GM20431 (cell line): ENCODE data around the gene MMP15.

Source experiments
- in situ Hi-C: fragments of 300-500 bp; cut with MseI, MboI; formaldehyde crosslinking; loops from one replicate; pipeline ENCODE4 v1.15.0; 2020; ENCODE audit warnings: low sequenced_read_pairs; ENCODE audit not compliant: unreplicated experiment

MMP15 gene

GRCh38 chr16:58025351-58026138, at the start of gene MMP15:
Gene MMP15, plus strand, starts transcription at chr16:58025754. Its CDS starts 597 bp downstream, at chr16:58026351.
- in situ Hi-C loops, result no loop called here

DNA sequence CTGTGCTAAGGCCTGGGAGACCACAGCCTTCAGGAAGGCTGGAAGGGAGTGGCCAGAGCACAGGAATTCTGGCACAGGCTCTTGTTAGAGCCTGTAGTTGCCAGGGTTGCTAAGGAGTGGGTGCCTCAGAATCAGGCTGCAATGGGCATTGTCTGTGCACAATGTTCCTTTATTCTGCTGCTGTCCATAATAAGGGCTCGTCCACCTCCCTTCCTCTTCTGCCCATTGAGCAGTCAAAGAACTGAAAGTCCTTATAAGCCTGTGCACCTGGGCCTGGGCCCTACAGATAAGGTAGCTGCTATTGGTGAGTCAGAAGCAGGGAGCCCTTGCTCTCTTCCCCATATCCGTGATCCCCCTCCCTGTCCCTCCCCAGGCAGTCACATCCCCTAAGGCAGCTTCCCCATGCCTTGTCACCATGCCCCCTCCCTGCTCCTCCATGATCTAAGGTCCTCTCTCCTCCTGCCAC, 49.2 kb upstream of the MMP15 start:
- in situ Hi-C loops, result loop anchor here (25.0 kb wide), 1 partner anchor 389 kb away; no protein-coding TSS in a partner anchor

- in situ Hi-C loops, result loop anchor here (25.0 kb wide), 1 partner anchor 390 kb away; no protein-coding TSS in a partner anchor
Observed at GRCh38 chr16:57977418-57978069, 48.0 kb upstream of the MMP15 start.

DNA sequence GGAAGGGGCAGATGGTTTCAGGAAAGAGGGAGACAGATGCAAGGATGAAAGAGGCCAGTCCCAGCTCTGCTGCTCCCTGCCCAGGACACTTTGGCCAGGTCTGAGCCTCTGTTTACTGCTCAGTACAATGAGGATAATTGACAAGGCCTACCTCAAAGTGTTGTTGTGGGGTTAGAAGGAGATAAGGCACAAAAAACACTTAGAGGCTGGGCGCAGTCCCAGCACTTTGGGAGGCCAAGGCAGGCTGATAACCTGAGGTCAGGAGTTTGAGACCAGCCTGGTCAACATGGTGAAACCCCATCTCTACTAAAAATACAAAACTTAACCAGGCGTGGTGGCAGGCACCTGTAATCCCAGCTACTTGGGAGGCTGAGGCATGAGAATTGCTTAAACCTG, 47.5 kb upstream of the MMP15 start:
- in situ Hi-C loops, result loop anchor here (25.0 kb wide), 1 partner anchor 391 kb away; no protein-coding TSS in a partner anchor

- in situ Hi-C loops, result loop anchor here (25.0 kb wide), 1 partner anchor 392 kb away; no protein-coding TSS in a partner anchor
Observed at GRCh38 chr16:57979006-57979585, 46.5 kb upstream of the MMP15 start.

DNA sequence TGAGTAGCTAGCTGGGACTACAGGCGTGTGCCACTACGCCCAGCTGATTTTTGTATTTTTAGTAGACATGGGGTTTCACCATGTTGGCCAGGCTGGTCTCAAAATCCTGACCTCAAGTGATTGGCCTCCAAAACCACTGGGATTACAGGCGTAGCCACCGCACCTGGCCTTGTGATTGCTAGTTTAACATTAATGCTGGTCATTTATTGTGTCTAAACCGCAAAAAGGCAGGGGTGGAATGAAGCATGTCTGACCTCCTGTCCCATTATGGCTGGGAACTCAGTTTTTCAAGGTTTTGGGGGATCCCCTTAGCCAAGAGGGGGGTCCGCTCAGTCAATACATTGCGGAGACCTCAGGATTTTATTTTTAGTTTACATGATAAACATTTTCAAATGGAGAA, 43.9 kb upstream of the MMP15 start:
- in situ Hi-C loops, result loop anchor here (25.0 kb wide), 1 partner anchor 394 kb away; no protein-coding TSS in a partner anchor

DNA sequence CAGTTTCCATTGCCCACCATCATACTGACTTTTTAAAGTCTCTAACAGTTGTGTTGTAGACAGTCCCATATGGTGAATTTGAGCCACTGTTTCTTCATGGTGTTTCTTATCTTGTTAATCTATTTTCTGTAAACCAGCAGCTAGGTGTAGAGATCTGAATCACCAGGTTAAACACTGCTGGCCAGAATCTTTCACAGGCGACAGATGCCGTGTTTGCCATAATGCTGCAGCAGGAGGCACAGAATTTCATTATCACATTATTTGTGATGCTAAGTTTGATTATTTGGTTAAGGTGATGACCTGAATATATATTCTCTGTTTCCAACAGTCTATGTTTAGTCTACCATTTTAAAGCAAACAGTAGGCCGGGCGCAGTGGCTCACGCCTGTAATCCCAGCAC, 43.2 kb upstream of the MMP15 start:
- in situ Hi-C loops, result loop anchor here (25.0 kb wide), 1 partner anchor 395 kb away; no protein-coding TSS in a partner anchor

GRCh38 chr16:57984443-57985203, 40.9 kb upstream of the MMP15 start:
- in situ Hi-C loops, result loop anchor here (25.0 kb wide), 1 partner anchor 397 kb away; no protein-coding TSS in a partner anchor

DNA sequence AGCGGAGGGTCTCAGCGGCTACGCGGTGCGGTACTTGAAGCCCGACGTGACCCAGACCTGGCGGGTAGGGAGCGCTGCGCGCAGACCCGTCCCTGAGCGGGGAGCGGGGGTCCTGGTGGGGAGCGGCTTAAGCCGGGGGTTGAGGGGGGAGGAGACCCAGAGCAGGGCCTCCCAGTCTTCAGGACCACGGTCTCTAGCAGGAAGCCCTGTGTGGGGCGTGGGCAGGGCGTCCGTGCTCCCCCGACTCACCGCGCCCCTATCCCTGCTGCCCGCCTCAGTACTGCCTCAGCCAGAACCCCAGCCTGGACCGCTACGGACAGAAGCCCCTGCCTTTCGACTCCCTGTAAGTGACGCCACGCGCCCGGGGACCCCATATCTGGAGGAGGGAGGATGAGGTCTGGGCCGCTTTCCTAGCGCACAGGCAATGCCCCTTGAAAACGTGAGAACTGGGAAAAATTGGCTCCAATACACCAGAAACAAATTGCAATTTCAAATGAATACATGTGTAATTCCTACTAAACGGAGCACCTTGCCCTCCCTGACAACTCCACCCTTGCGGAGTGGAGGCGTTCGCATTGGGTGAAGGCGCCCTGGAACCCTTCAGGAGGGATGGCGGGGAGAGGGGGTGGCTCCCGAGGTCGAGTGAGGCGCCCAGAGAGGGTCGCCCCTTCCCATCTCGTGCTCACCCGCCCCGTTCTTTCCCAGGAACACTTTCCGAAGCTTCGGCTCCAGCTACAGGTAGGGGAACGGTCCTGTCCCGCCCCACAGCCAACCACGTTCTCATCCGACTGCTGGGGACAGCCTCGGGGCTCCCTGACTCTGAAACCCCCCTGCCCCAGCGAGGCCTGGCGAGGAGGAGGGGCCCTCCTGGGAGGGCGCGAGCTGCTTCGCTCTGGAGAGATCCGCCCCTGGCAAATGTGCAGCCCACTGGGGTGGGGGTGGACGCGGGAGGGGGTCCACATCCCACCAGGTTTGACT, 40.1 kb upstream of the MMP15 start:
- in situ Hi-C loops, result loop anchor here (25.0 kb wide), 1 partner anchor 398 kb away; no protein-coding TSS in a partner anchor

DNA sequence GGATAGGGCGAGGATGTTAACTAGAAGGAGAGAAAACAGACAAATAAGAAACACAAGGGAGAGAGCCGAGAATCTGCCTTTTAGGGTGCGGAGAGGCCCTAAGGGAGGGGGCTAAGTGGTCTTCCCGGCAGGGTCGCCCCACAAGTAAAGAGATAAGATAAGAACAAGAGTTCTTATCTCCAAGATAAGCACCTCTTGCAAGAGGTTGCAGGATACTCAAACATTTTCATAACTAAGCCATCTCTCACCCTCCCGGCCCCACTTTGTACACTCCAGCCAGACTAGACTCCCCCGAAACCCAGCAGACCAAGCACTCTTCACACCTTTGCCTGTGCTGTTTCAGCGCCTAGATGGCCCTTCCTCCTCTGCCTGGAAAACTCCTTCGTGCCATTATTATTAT, 39.4 kb upstream of the MMP15 start:
- in situ Hi-C loops, result loop anchor here (25.0 kb wide), 1 partner anchor 399 kb away; no protein-coding TSS in a partner anchor

DNA sequence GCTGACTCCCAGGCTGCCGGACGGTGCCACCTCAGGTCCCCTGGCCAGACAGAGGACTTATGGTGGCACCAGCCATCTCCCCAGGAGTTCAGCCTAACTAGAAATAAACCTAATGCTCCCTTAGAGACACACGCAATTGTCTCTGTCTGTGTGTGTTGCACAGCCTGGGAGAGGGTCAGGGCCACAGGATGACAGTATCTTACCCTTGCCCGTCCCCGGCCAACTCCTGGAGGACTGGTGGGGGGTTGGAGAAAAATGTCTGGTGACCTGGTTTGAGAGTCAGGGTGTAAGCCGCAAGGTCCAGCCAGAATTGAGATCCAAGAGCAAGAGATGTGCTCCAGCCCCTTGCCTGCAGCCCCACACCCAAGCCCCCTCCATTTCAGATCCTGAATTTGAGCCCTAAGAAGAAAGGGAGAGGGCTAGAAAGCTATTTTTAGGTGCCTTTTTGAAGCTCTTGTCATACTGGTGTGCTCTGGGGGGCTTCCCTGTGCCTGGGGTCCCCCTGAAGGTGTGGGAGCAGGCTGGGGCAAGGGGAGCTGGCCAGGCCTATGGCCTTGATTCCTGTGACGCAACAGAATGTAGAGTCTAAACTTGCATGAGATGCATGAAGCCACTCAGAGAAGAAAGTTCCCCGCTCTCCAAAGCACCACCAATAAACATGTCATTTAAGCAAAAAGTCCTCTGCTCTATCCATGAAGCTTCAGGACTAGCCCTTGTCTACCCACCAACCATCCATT, 37.9 kb upstream of the MMP15 start:
- in situ Hi-C loops, result loop anchor here (25.0 kb wide), 1 partner anchor 400 kb away; no protein-coding TSS in a partner anchor

DNA sequence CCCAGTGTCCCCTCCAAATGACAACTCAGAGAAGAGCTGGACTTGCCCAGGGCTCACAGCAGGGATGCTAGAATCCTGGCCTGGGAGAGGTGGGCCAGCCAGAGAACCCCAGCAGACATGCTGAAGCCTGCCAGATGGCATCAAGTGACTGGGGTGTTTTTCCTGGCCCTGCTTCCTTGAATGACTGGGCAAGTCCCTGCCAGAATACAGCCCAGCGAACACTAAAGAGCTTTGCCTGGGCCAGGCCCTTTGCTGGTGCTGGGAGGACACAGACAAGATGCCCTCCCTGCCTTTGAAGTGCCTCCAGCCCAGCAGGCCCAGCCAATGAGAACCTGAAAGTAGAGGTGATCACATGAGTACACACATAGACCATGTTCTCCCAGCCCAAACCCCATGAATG, 36.6 kb upstream of the MMP15 start:
- in situ Hi-C loops, result loop anchor here (25.0 kb wide), 1 partner anchor 402 kb away; no protein-coding TSS in a partner anchor

DNA sequence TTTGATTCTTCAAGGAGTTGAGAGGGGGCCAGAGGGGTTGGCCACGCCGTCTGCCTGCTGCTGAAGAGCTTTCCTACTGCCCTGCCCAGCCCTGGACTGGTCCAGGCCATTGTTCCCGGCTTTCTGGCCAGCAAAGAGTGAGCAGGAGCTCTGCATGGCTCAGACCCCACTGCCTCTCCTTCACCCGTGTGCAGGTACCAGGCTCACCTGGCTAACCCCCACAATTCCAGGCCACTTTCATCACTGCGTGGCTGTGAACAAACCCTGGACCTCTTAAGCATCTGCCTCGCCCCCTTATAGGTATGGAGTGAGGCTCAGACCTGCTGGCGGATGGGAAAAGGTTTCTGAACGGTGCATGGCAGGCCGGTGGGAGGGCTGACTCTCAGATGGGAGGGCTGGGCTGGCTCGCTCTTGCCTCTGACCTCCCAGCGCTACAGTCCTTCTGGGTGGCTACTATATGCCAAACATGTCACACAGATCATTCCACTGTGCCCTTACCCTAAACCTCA, 33.9 kb upstream of the MMP15 start:
- in situ Hi-C loops, result loop anchor here (10.0 to 25.0 kb wide), 2 partner anchors 87 to 404 kb away; no protein-coding TSS in a partner anchor

GRCh38 chr16:57992084-57992483, 33.5 kb upstream of the MMP15 start:
- in situ Hi-C loops, result loop anchor here (10.0 to 25.0 kb wide), 2 partner anchors 87 to 405 kb away; no protein-coding TSS in a partner anchor

- in situ Hi-C loops, result loop anchor here (10.0 to 25.0 kb wide), 2 partner anchors 89 to 406 kb away; no protein-coding TSS in a partner anchor
Observed at GRCh38 chr16:57993438-57993837, 32.1 kb upstream of the MMP15 start.

- in situ Hi-C loops, result loop anchor here (10.0 to 25.0 kb wide), 2 partner anchors 89 to 407 kb away; no protein-coding TSS in a partner anchor
Observed at GRCh38 chr16:57993897-57994296, 31.7 kb upstream of the MMP15 start.

- in situ Hi-C loops, result loop anchor here (10.0 to 25.0 kb wide), 2 partner anchors 90 to 407 kb away; no protein-coding TSS in a partner anchor
Observed at GRCh38 chr16:57994361-57994760, 31.2 kb upstream of the MMP15 start.
